LoVo (cell line): Measurements from ENCODE around the gene ART4.

Experiments
- DNase-seq: peaks from one replicate; pipeline ENCODE4 v3.0.0-alpha.2; 2016; ENCODE audit warnings: low spot score

The ART4 gene

DNA sequence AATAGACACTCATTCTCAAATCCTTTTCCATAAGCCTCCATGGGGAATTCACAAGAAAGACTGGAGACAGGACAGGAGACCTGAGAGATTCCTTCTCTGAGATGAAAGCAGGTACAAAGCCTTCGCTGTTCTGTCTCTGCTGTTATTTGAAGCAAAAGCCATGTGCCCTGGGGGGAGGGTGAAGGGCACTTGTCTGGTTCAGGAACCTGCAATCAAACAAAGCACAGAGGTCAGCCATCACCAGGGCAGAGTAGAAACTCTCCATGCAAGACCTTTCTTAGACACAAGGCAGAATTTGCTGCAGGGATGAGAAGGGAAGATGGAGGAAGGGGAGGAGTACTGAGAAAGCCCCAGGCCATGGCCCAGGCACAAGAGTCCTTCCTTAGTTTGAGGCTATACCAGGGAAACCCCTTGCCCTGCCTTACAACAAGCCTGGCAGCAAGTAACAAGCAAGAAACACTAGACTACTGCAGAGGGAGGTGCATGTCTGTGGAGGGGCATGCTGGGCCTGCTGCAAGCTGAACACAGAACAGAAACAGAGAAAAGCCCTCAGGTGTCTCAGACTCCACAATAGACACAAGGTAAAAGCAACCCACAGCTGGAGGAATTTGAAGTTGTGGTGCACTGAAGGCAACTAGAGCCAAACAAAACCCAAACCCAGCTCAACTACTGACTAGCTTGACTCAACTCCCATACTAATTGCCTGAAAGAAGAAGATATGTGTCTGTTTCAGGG, 7.8 kb upstream of the ART4 start:
- no peak for DNase-seq

DNA sequence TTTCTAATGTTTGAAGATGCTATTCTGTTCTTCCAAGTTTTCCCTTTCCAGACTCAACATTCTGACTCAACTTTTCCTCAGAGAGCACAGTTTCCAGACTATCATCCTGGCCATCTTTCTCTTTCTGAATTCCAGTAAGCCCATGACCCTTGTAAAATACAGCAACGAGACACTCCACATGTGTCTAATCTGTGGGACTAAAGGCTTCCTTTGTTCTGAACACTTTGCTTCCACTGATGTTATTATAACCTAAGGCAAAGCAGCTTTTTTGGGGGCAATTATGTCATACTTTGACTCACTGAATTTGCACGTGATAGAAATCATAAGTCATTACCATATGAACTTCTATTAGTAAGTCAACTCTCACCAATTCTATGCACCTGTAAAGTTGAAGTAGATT, 6.3 kb upstream of the ART4 start:
- no peak for DNase-seq

DNA sequence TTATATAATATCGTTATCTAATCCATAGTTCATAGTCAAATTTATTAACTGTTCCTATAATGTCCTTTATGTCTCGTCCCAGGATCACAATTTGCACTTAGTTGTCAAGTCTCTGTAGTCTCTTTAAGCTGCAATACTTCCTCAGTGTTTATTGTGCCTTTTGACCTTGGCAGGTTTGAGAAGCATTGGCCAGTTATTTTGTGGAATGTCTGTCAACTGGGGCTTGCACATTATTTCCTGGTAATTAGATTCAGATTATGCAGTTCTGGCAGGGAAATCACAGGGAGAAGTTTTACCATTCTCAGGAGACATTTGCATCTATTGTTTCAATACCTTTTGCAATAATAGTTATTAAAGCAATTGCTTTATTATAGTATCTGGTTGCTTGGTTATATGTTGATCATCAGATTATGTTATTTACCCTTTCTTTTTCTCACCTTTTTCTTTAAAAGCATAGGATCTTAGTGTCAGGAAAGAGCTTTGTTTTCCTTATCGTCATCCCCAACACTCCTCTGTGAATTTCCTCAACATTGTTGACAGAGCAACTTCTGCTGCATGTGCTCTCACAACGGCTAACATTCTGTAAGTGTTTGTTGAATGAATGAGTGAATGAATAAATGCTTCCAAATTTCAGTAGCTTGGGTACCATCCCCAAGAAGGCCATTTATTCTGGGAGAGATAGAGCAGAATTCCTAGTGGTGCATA, 3.7 kb upstream of the ART4 start:
- no peak for DNase-seq

GRCh38 chr12:14846042-14846587, 2.8 kb upstream of the ART4 start:
- no peak for DNase-seq

DNA sequence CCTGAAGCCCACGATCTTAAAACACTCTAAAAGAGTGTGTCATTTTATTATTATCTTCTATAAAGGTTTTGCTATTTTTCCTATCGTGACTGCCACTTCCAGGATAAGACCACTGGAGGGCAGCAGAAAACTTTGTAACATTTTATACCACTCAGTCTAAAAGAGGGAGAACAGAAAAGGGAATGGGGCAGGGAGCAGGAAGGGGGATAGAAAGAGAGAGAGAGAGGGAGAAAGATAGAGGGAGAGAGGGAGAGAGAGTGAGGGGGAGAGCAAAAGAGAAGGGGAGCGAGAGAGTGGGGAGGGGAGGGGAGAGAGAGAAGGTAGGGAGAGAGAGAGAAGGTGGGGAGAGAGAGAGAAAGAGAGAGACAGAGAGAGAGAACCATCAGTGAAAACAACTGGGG, 2.0 kb upstream of the ART4 start:
- DNase-seq, result peak; percentile 72

GRCh38 chr12:14844401-14844800, 1.1 kb upstream of the ART4 start:
- DNase-seq, result no peak

DNA sequence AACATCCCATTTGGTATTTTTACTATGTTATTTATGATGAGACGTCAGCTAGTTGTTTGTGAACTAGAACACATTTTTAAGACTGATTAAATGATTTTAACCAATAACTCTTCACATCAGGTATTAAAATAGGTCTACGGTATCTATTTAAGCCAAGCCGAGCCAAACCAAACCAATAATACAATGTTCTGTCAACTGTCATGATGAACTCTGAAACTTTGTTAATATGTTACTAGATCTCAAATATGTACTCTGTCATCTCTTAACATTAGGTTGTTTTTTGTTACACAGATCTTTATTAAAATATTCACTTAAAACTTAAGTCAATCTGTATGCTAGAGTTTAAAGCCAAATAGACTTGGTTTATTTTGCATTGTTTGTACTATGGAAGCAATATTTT, 1.0 kb downstream of the ART4 start:
- DNase-seq, result no peak

- peak; percentile 39 for DNase-seq
Observed at GRCh38 chr12:14841761-14842160, 1.6 kb downstream of the ART4 start.

- DNase-seq, result no peak
Observed at GRCh38 chr12:14840616-14841015, 2.7 kb downstream of the ART4 start.

DNA sequence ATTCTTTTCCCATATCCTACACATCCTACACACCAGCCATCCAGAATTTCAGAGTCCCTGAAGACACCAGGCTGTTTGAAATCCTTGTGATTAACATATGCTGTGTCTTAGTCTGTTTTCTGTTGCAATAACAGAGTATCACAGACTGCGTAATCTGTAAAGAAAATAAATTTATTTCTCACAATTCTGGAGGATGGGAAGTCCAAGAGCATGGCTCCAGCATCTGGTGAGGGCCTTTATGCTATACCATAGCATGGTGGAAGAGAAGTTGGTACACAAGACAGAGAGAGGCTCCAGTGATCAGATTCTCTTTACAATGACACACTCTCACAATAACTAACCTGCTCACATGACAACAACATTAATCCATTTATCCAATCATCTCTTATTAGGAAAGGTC, 4.1 kb downstream of the ART4 start:
- no peak for DNase-seq

DNA sequence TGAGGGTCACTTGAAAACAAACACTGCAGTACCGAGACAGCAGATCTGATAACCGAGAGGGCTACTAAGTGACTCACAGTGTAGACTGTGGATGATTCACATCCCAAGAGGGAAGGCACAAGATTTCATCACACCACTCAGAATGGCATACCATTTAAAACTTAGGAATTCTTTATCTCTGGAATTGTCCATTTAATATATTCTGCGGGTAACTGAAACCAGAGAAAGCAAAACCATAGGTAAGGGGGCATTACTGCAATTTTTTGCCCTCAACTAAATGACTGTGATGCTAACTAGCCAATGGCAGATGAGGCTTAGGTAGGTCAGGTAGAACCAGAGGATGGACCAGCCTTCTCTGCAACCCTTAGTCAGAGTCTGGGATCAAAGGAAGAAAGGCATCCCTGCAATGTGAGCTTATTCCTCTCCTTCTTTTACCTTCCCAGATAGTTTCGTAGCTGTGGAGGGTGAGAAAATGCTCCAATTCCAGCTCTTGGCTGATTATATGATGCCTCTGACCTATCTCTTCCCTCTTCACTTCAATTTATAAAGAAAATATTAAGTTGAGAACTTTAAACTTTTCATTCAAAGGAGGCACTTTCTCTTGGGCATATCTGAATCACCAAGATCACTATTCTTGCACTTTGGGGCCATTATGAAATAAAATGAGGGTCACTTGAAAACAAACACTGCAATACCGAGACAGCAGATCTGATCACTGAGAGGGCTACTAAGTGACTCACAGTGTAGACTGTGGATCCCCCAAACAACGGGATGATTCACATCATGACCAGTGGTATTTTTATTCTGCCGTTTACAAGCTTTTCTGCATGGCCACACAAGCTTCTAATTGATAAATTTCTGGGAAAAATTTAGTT, 6.8 kb downstream of the ART4 start:
- DNase-seq, result peak; percentile 36

- DNase-seq, result no peak
Observed at GRCh38 chr12:14834509-14834908, 8.8 kb downstream of the ART4 start.

GRCh38 chr12:14833952-14834351, 9.4 kb downstream of the ART4 start:
- no peak for DNase-seq

GRCh38 chr12:14833336-14833735, 10.0 kb downstream of the ART4 start:
- DNase-seq, result no peak

DNA sequence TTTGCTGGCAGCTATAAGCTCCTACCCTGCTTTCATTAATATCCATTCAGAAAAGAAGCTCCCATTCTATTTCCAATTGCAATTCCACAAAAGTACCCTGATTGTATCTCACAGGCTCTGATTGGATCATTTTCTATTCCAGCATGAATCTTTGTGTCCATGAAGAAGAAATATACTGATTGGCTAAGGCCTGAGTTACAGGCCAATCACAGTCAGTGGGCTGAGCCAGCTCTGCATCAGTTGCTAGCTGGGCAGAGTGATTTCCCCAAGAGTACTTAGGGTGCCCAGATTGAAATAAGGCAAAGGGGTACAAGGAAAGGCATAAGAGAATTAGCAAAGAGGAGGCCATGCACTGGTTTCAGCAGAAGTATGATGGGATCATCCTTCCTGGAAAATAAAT, 14.4 kb downstream of the ART4 start:
- no peak for DNase-seq

DNA sequence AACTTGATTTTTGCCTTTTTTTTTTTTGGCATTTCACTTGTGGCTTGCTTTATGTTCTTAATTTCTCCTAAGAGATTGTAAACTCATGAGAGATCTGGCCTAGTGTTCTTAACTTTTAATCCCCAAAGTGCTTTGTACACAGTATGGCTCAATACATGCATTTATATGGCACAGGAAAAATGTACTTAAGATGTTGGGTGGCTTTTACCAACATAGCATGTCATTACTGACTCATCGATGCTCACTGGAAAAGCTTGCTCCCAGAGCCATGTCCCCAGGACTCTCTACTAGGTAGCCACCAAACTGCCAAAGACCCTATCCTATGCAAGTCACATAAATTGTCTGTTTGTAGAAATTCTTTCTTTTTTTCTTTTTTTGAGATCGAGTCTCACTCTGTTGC, 16.3 kb downstream of the ART4 start:
- DNase-seq, result no peak

GRCh38 chr12:14826491-14826890, 16.8 kb downstream of the ART4 start:
- no peak for DNase-seq

DNA sequence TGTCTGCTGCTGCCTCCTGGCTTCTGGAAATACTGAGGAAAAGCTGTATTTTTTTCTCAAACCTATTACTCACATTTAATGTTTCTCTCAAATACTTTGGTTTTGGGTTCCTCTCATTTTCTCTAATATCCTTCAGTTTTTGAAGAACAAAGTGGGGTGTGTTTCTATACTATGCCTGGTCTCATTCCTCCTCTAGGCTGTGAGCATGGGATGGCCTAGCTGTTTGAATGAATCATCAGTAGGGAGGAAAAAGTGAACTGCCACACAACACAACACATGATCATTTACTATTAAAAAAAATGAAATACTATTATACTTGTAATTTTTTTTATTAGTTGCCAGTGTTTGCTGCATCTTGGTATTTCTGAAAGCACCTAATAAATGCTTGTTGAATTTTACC, 18.1 kb downstream of the ART4 start:
- DNase-seq, result no peak

- no peak for DNase-seq
Observed at GRCh38 chr12:14824012-14824634, 19.2 kb downstream of the ART4 start.

- DNase-seq, result no peak
Observed at GRCh38 chr12:14814014-14814413, 29.3 kb downstream of the ART4 start, which contains the start of gene SMCO3. TSS of gene SMCO3 (minus strand) at chr12:14814182. CDS start at chr12:14806680, 7,502 bp downstream.

GRCh38 chr12:14811486-14811885, 31.8 kb downstream of the ART4 start:
- DNase-seq, result no peak

DNA sequence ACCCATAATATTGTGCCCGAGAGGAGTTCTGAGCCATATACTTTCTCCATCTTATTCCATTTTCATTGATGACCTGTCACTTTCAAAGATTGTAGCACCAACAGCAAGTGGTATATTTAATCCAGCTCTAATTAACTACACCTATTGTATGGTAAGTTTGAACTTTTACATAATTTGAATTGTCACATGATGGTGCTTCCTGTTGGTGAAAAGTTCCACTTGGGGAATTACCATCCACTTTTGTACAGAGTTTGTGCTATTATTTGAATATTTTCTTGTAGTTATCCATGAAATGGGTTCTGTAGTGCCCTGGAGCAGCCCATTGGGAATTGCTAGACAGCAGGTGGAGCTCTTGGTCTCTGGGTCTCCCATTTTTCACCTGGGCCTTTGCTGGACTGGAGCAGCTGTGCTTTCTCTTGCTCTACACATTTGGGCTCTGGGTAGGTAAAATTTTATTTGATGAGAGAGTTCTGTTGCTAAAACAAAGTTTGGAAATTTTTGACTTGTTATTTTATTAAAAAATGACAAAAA, 32.3 kb downstream of the ART4 start:
- peak; percentile 14 for DNase-seq
